GM23338 (cell line): Measurements from ENCODE around the gene F12. TPM values are rescaled to one million over a fixed set of nuclear protein-coding genes. Genes with fewer than 3 reads are reported as not detected.

Source experiments
- ATAC-seq: fragments of 200-7000 bp; cut with Tn5 transposase; 3 replicates; pipeline ENCODE4 v1.9.1; 2020
- DNase-seq: peaks from one replicate; pipeline ENCODE4 v3.0.0-alpha.2; 2015; ENCODE audit warnings: low spot score
- H2AFZ ChIP-seq: fragments of 200-600 bp; sonication (generic); 2 replicates; pipeline ENCODE4 v1.8.0; 2016; ENCODE audit warnings: antibody characterized with exemption, mild to moderate bottlenecking, moderate library complexity
- H3F3A ChIP-seq: fragments of 200-600 bp; sonication (generic); replicated peaks from 2 replicates; pipeline ENCODE4 v1.8.0; 2017; ENCODE audit warnings: antibody characterized with exemption, mixed run types, low read depth
- H3K27ac ChIP-seq: fragments of 200-600 bp; sonication (generic); 2 replicates; pipeline ENCODE4 v1.6.1; 2016; ENCODE audit warnings: low read depth
- H3K27me3 ChIP-seq: fragments of 200-600 bp; sonication (generic); 2 replicates; pipeline ENCODE4 v1.8.0; 2016; ENCODE audit warnings: mild to moderate bottlenecking, mixed run types, moderate library complexity; ENCODE audit not compliant: insufficient read depth
- H3K36me3 ChIP-seq: fragments of 200-600 bp; sonication (generic); 2 replicates; pipeline ENCODE4 v1.8.0; 2016; ENCODE audit warnings: mild to moderate bottlenecking; ENCODE audit not compliant: insufficient read depth
- H3K4me1 ChIP-seq: fragments of 200-600 bp; sonication (generic); 2 replicates; pipeline ENCODE4 v1.8.0; 2016; ENCODE audit warnings: mild to moderate bottlenecking, moderate library complexity; ENCODE audit not compliant: insufficient read depth
- H3K4me2 ChIP-seq: fragments of 200-600 bp; sonication (generic); 2 replicates; pipeline ENCODE4 v1.7.1; 2017; ENCODE audit warnings: mixed run types
- H3K4me3 ChIP-seq: fragments of 200-600 bp; sonication (generic); 2 replicates; pipeline ENCODE4 v1.6.1; 2016; ENCODE audit warnings: mixed run types
- H3K79me2 ChIP-seq: fragments of 200-600 bp; sonication (generic); replicated peaks from 2 replicates; pipeline ENCODE4 v1.8.0; 2017; ENCODE audit warnings: mild to moderate bottlenecking; ENCODE audit not compliant: insufficient read depth
- H3K9me2 ChIP-seq: fragments of 200-600 bp; sonication (generic); 2 replicates; pipeline ENCODE4 v1.8.0; 2017; ENCODE audit not compliant: insufficient read depth
- H4K20me1 ChIP-seq: fragments of 200-600 bp; sonication (generic); replicated peaks from 2 replicates; pipeline ENCODE4 v1.8.0; 2017; ENCODE audit warnings: mild to moderate bottlenecking; ENCODE audit not compliant: insufficient read depth
- H3K27ac Mint-ChIP-seq: 2 replicates; pipeline ENCODE4 v1.8.0; 2020; ENCODE audit warnings: inconsistent platforms, mild to moderate bottlenecking, moderate library complexity, mixed read lengths
- H3K27me3 Mint-ChIP-seq: 3 replicates; pipeline ENCODE4 v1.8.0; 2022; ENCODE audit warnings: low read depth, mild to moderate bottlenecking, moderate library complexity, mixed read lengths, inconsistent platforms; ENCODE audit not compliant: insufficient read depth, poor library complexity
- H3K36me3 Mint-ChIP-seq: 3 replicates; pipeline ENCODE4 v1.8.0; 2021; ENCODE audit warnings: low read depth, mild to moderate bottlenecking, inconsistent platforms, moderate library complexity, mixed read lengths
- H3K4me1 Mint-ChIP-seq: 3 replicates; pipeline ENCODE4 v1.8.0; 2020; ENCODE audit warnings: mild to moderate bottlenecking, inconsistent platforms, mixed read lengths
- H3K4me3 Mint-ChIP-seq: 3 replicates; pipeline ENCODE4 v1.8.0; 2021; ENCODE audit warnings: moderate library complexity, mild to moderate bottlenecking, inconsistent platforms, mixed read lengths
- H3K9me3 Mint-ChIP-seq: 3 replicates; pipeline ENCODE4 v1.8.0; 2020; ENCODE audit warnings: moderate library complexity, mild to moderate bottlenecking, inconsistent platforms, mixed read lengths
- CREB1 ChIP-seq: fragments of 250-450 bp; sonication (Bioruptor Pico); IDR thresholded peaks from 2 replicates; pipeline ENCODE4 v1.5.0; 2020; ENCODE audit warnings: low read depth, mild to moderate bottlenecking, moderate library complexity
- ETS1 ChIP-seq: IDR thresholded peaks from 2 replicates; pipeline ENCODE4 v1.6.1; 2016; ENCODE audit warnings: antibody characterized with exemption
- EZH2 ChIP-seq: fragments of 200-600 bp; sonication (generic); IDR thresholded peaks from one replicate; pipeline ENCODE4 v1.8.0; 2017; ENCODE audit warnings: antibody characterized with exemption, mild to moderate bottlenecking, low read depth; ENCODE audit not compliant: unreplicated experiment
- EZH2phosphoT487 ChIP-seq: fragments of 200-600 bp; sonication (generic); IDR thresholded peaks from one replicate; pipeline ENCODE4 v1.8.1; 2018; ENCODE audit warnings: antibody characterized with exemption; ENCODE audit not compliant: unreplicated experiment
- JUNB ChIP-seq: IDR thresholded peaks from one replicate; pipeline ENCODE4 v1.6.1; 2016; ENCODE audit warnings: antibody characterized with exemption; ENCODE audit not compliant: unreplicated experiment
- NANOG ChIP-seq: IDR thresholded peaks from 2 replicates; pipeline ENCODE4 v1.6.1; 2016; ENCODE audit warnings: antibody characterized with exemption, borderline replicate concordance
- POLR2AphosphoS5 ChIP-seq: IDR thresholded peaks from 2 replicates; pipeline ENCODE4 v1.6.1; 2016; ENCODE audit warnings: antibody characterized with exemption, low read depth
- REST ChIP-seq: IDR thresholded peaks from one replicate; pipeline ENCODE4 v1.6.1; 2018; ENCODE audit warnings: antibody characterized with exemption; ENCODE audit not compliant: unreplicated experiment
- STAT1 ChIP-seq: IDR thresholded peaks from one replicate; pipeline ENCODE4 v1.6.1; 2016; ENCODE audit warnings: antibody characterized with exemption; ENCODE audit not compliant: unreplicated experiment
- ZNF114 ChIP-seq: fragments of 250-450 bp; sonication (Bioruptor Pico); IDR thresholded peaks from 2 replicates; pipeline ENCODE4 v1.5.0; 2020; ENCODE audit warnings: mild to moderate bottlenecking, moderate library complexity
- ZNF331 ChIP-seq: fragments of 250-450 bp; sonication (Bioruptor Pico); IDR thresholded peaks from 2 replicates; pipeline ENCODE4 v1.5.0; 2020; ENCODE audit warnings: low read depth, mild to moderate bottlenecking, moderate library complexity
- ZNF462 ChIP-seq: fragments of 250-450 bp; sonication (Bioruptor Pico); IDR thresholded peaks from 2 replicates; pipeline ENCODE4 v1.5.0; 2020; ENCODE audit warnings: mild to moderate bottlenecking, moderate library complexity
- polyA plus RNA-seq: library from polyadenylated mRNA; unstranded; fragments of >200 nt; fragmentation: Nextera tagmentation; extraction: Ambion mirVana; gene quantifications from 2 replicates; pipeline ENCODE4 v1.2.1, GENCODE V29; 2016
- total RNA-seq: library from RNA; depleted of rRNA; stranded (reverse); fragments of >200 nt; shearing (Covaris generic); gene quantifications from 2 replicates; pipeline ENCODE4 v1.2.3, GENCODE V29; 2014
- TF ChIP-seq, protein P1 (sequence below), 2 experiments: fragments of 200-600 bp in 1 of 2; sonication (generic) in 1 of 2; conservative IDR thresholded peaks; 2 replicates each; pipeline versions ENCODE4 v1.5.1 to v1.6.1; 2016 to 2017; ENCODE audit warnings: antibody characterized with exemption in 2 of 2, low read depth in 2 of 2, mild to moderate bottlenecking in 2 of 2, moderate library complexity in 1 of 2

Gene F12
- total and polyA plus RNA-seq, 2 experiments from 2014 or later: 2.9 to 8.0 TPM

DNA sequence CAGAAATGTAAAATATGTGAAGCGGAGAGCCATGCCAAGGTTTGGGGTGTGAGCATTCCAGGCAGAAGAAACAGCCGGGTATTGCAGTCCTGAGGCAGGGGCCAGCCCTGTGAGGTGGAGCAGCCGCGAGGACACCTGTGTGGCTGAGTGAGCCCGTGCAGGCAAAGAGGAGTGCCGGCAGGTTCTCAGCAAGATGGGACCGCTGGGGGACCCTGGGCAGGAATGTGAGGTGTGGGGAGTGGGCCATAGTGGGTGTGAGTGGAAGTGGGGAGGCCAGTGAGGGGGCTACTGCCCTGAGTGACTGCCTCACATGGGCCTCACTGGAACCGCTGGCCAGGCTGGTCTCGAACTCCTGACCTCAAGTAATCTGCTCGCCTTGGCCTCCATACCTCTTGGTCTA is 29.1 kb upstream of the F12 start:
- H3K4me3 Mint-ChIP-seq: no peak overlapping the region; the same call in 2 of the 3 replicates
- Histone ChIP-seq H3K4me3 (no peak overlapping the region), H3K36me3 (peaks cover 3% of the 10 kb centered on the region; the same call in 1 of the 2 replicates), H3K4me1 (0 out of 2 replicates have a peak, but pooled peaks cover 3% of the 10 kb centered on the region), H2AFZ (no peak overlapping the region), H3K27ac (no peak overlapping the region), H3F3A (peaks cover 7% of the 10 kb centered on the region; the same call in 1 of the 2 replicates), H3K9me2 (no peaks in the 10 kb centered on the region), H3K27me3 (no peaks in the 10 kb centered on the region), H3K79me2 (no peaks in the 10 kb centered on the region), H4K20me1 (no peaks in the 10 kb centered on the region), H3K4me2 (no peak overlapping the region)
- TF ChIP-seq JUNB: no peak
- TF ChIP-seq ZNF462 (CRISPR knock-in tag): no peak
- TF ChIP-seq, protein P1, sequence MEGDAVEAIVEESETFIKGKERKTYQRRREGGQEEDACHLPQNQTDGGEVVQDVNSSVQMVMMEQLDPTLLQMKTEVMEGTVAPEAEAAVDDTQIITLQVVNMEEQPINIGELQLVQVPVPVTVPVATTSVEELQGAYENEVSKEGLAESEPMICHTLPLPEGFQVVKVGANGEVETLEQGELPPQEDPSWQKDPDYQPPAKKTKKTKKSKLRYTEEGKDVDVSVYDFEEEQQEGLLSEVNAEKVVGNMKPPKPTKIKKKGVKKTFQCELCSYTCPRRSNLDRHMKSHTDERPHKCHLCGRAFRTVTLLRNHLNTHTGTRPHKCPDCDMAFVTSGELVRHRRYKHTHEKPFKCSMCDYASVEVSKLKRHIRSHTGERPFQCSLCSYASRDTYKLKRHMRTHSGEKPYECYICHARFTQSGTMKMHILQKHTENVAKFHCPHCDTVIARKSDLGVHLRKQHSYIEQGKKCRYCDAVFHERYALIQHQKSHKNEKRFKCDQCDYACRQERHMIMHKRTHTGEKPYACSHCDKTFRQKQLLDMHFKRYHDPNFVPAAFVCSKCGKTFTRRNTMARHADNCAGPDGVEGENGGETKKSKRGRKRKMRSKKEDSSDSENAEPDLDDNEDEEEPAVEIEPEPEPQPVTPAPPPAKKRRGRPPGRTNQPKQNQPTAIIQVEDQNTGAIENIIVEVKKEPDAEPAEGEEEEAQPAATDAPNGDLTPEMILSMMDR (conservative IDR thresholded peaks at IDR 0.05; ENCODE audit: low read depth in 2 of 2): no peak
- no peak for TF ChIP-seq REST
- no peak for TF ChIP-seq ZNF114 (CRISPR knock-in tag)
- TF ChIP-seq POLR2AphosphoS5: no peak
- no peak for TF ChIP-seq EZH2
- no peak for TF ChIP-seq ZNF331 (CRISPR knock-in tag)
- no peak for TF ChIP-seq STAT1
- TF ChIP-seq CREB1 (CRISPR knock-in tag): no peak
- TF ChIP-seq ETS1: no peak
- TF ChIP-seq NANOG: no peak
- no peak for TF ChIP-seq EZH2phosphoT487
- no peak for ATAC-seq
- peaks cover 4% of the 10 kb centered on the region; the same call in 1 of the 3 replicates for H3K9me3 Mint-ChIP-seq
- H3K27ac Mint-ChIP-seq: no peak overlapping the region
- H3K4me1 Mint-ChIP-seq: peaks cover 9% of the 10 kb centered on the region
- DNase-seq: no peak
- H3K27me3 Mint-ChIP-seq: peaks cover 16% of the 10 kb centered on the region
- H3K36me3 Mint-ChIP-seq: peaks cover 56% of the 10 kb centered on the region
